GM06990 (cell line): ENCODE measurements around the gene RPL21.
"Not testable (repeated sequence)": the region's sequence is repeated elsewhere in the genome, so short reads cannot be mapped to it uniquely, and the experiment has no call there.

ENCODE experiments used
- DNase-seq: peaks from one replicate; pipeline ENCODE4 v3.0.0-alpha.2; 2011; ENCODE audit not compliant: insufficient read length; ENCODE audit errors: extremely low read depth
- H3K27me3 ChIP-seq: replicated peaks from 2 replicates; pipeline ENCODE4 v1.6.0; 2011; ENCODE audit warnings: low read length; ENCODE audit not compliant: control insufficient read depth, insufficient read depth
- H3K36me3 ChIP-seq: 2 replicates; pipeline ENCODE4 v1.5.1; 2011; ENCODE audit warnings: low read length; ENCODE audit not compliant: control insufficient read depth, insufficient read depth
- H3K4me3 ChIP-seq: replicated peaks from 2 replicates; pipeline ENCODE4 v1.5.1; 2011; ENCODE audit warnings: low read depth, mild to moderate bottlenecking, control low read depth, low read length
- TF ChIP-seq, protein P1 (sequence below): IDR thresholded peaks from 2 replicates; pipeline ENCODE4 v1.5.1; 2011; ENCODE audit warnings: low read length, control low read depth, mild to moderate bottlenecking, inconsistent platforms; ENCODE audit not compliant: insufficient read depth, poor library complexity, severe bottlenecking

RPL21 gene

GRCh38 chr13:27283906-27284493, 32.6 kb downstream of the RPL21 start:
- H3K4me3 ChIP-seq: no peak overlapping the region
- H3K36me3 ChIP-seq: no peaks in the 10 kb centered on the region
- TF ChIP-seq, protein P1, sequence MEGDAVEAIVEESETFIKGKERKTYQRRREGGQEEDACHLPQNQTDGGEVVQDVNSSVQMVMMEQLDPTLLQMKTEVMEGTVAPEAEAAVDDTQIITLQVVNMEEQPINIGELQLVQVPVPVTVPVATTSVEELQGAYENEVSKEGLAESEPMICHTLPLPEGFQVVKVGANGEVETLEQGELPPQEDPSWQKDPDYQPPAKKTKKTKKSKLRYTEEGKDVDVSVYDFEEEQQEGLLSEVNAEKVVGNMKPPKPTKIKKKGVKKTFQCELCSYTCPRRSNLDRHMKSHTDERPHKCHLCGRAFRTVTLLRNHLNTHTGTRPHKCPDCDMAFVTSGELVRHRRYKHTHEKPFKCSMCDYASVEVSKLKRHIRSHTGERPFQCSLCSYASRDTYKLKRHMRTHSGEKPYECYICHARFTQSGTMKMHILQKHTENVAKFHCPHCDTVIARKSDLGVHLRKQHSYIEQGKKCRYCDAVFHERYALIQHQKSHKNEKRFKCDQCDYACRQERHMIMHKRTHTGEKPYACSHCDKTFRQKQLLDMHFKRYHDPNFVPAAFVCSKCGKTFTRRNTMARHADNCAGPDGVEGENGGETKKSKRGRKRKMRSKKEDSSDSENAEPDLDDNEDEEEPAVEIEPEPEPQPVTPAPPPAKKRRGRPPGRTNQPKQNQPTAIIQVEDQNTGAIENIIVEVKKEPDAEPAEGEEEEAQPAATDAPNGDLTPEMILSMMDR: peak; percentile 56
- no peaks in the 10 kb centered on the region; the same call in 1 of the 2 replicates for H3K27me3 ChIP-seq
- no peak for DNase-seq

- Histone ChIP-seq H3K36me3 (no peaks in the 10 kb centered on the region), H3K27me3 (no peaks in the 10 kb centered on the region), H3K4me3 (no peak overlapping the region)
- no peak for DNase-seq
- TF ChIP-seq, protein P1: no peak
Measured at GRCh38 chr13:27288392-27288791, 37.0 kb downstream of the RPL21 start.

- TF ChIP-seq, protein P1: no peak
- no peak for DNase-seq
- Histone ChIP-seq H3K4me3 (no peak overlapping the region), H3K36me3 (no peaks in the 10 kb centered on the region), H3K27me3 (no peaks in the 10 kb centered on the region)
Measured at GRCh38 chr13:27289011-27289665, 37.8 kb downstream of the RPL21 start.

DNA sequence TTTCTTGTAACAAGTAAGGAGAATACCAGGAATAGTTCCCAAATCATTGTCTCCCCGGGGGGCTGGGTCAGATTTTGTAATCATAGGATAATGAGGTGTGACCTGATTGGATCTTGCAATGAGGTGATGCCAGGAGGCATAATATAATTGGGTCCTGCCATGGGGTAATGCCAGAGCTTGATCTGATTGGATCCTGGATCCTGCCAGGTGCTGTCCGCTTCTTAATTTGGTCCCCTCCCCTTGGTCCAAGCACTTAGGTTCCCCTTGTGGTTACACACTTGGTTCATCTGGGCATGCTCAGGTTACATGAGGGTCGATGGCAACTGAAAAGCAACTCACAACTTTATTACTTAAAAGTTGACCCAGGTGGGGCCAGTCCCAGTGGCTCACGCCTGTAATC, 39.4 kb downstream of the RPL21 start:
- TF ChIP-seq, protein P1: no peak
- DNase-seq: no peak
- Histone ChIP-seq H3K36me3 (no peaks in the 10 kb centered on the region), H3K27me3 (no peaks in the 10 kb centered on the region), H3K4me3 (no peak overlapping the region)

- not testable (repeated sequence) for H3K27me3 ChIP-seq, DNase-seq, H3K36me3 ChIP-seq, H3K4me3 ChIP-seq
Measured at GRCh38 chr13:27291967-27292366, 40.6 kb downstream of the RPL21 start.

- no peak for DNase-seq
- H3K27me3 ChIP-seq: no peaks in the 10 kb centered on the region; the same call in 1 of the 2 replicates
- TF ChIP-seq, protein P1: no peak
- H3K36me3 ChIP-seq: no peaks in the 10 kb centered on the region
- H3K4me3 ChIP-seq: no peak overlapping the region
Measured at GRCh38 chr13:27293076-27293691, 41.8 kb downstream of the RPL21 start.
